Measurements from ENCODE around the gene SLX4IP.
"Not testable (repeated sequence)": the region's sequence is repeated elsewhere in the genome, so short reads cannot be mapped to it uniquely, and the experiment has no call there.

Gene SLX4IP

DNA sequence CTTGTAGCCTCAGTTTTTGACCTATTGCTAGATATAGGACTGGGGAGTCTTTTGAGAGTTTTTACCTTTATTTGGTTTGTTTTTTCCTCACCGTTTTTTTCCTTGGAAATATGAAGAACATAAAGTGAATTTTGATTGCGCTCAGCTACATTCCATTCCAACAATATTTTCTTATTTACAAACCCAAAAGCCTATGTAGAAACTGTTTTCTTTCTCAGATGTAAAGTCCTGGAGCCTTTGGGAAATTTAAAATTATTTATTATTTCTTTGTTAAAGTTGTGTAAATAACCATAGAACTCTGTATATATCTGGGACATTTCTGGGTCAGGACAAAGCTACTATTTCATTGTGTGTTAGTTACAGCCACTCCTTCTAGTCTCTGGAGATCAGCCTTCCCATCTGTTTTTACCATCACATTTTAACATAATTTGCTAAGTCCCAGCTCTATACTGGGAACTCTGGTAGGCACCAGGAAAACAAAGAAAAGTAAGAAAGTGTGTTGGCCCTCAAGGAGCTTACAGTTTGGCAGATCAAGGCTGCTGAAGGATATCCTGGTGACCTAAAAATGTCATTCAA, 169.8 kb downstream of the SLX4IP start:
- no peaks in the 10 kb centered on the region for H3K4me1 Mint-ChIP-seq
- no peak for DNase-seq
- H3K27me3 Mint-ChIP-seq: no peaks in the 10 kb centered on the region
- H3K36me3 Mint-ChIP-seq: peaks cover 14% of the 10 kb centered on the region
- H3K27ac Mint-ChIP-seq: no peak overlapping the region
- H3K9me3 Mint-ChIP-seq: no peaks in the 10 kb centered on the region
- CTCF ChIA-PET: interaction anchor here (0.6 kb wide), 1 partner anchor 12 kb away, joined by 3 read pairs; no protein-coding TSS in a partner anchor
- no peak overlapping the region for H3K4me3 Mint-ChIP-seq

DNA sequence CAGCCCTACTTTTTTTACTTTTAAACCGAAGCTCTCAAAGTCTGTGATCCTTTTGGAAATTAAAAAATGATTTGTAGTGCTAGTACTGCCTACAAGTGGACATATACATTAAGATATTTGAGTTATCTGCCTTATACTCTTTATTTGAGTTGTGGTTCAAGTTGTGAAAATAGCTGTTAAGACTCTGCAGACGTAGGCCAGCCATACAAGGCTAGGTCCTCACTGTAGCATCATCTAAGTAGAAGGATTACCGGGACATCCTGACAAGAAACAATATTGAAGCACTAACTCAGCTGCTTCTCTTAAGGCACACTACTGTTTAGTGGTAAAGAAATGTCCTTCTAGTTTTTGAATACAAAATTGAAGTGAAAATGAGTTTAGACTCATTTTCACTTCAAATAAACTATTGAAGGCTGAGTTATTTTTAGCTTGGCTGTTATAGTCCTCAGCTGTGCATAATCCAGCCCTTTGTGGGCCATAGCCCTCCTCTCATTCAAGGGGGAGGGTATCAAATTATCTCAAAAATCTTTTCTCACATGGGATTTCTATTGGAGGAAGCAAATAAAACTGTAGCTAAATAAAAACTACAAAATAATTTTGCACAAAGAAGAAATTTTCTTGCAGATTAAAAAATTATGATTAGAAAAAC, 170.6 kb downstream of the SLX4IP start:
- Mint-ChIP-seq H3K27me3 (no peaks in the 10 kb centered on the region), H3K4me1 (no peaks in the 10 kb centered on the region), H3K9me3 (no peaks in the 10 kb centered on the region), H3K27ac (no peak overlapping the region), H3K36me3 (peaks cover 14% of the 10 kb centered on the region), H3K4me3 (no peak overlapping the region)
- CTCF ChIA-PET: interaction anchor here (0.6 kb wide), 1 partner anchor 13 kb away, joined by 3 read pairs; no protein-coding TSS in a partner anchor
- no peak for DNase-seq

DNA sequence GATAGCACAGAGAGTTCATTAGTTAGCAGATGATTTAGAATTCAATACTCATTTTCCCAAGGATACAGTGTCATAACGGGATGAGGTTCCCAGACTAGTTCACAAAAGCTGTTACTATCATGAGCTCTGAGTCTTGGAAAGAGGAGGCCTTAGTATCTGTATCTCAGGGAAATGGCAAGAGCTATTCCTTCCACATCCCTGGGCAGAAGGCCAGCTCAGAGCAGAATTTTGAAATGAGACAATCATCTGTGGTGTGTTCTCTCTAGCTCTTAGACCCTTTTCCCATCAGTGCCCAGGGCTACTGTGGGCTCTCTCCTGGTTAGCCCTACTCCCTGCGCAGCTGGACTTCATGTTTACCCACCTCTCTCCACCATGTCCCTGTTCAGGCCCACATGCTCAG, 174.2 kb downstream of the SLX4IP start:
- Mint-ChIP-seq H3K4me1 (no peaks in the 10 kb centered on the region), H3K27ac (no peak overlapping the region), H3K36me3 (peaks cover 9% of the 10 kb centered on the region), H3K9me3 (no peaks in the 10 kb centered on the region), H3K4me3 (no peak overlapping the region), H3K27me3 (no peaks in the 10 kb centered on the region)
- CTCF ChIA-PET: no interaction called here
- DNase-seq: no peak

DNA sequence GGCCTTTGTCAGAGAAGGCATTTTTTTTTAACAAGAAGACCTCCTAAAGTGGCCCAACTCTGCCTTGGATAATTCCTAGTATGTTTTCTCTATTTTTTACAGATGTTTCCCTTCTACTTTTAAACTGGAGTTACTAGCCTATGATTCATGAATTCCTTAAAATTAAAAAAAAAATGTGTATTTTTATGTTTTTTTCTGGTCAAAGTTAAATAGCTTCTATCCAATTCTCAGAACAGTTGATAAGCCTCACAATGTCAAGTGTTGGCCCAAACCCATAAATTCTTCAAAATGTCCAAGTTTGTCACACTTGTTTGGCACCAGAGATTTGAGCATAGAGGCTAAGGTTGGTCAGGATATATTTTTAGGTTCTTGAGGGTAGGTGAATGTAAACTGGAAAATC, 174.7 kb downstream of the SLX4IP start:
- no peaks in the 10 kb centered on the region for H3K9me3 Mint-ChIP-seq
- CTCF ChIA-PET: no interaction called here
- no peak overlapping the region for H3K4me3 Mint-ChIP-seq
- H3K27me3 Mint-ChIP-seq: no peaks in the 10 kb centered on the region
- H3K27ac Mint-ChIP-seq: no peak overlapping the region
- H3K4me1 Mint-ChIP-seq: no peaks in the 10 kb centered on the region
- peaks cover 11% of the 10 kb centered on the region for H3K36me3 Mint-ChIP-seq
- DNase-seq: no peak

DNA sequence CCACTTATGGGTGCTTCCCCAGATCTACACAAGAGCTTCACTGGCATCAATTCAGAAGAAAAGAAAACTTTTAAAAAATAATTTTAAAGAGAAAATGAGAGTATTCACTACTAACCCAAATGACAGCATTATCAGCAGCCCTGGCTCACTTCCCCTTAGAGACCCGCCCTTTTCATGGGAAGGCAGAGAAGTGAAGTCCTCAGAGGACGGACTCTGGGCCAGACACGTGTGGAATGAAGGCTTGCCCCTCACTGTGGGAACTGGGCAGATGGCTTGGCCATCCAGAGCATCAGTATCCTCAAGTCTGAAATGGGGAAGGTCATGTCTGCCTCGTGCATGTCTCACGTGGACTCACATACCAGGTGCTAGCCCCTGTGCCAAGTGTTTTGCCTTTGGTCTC, 175.1 kb downstream of the SLX4IP start:
- CTCF ChIA-PET: no interaction called here

DNA sequence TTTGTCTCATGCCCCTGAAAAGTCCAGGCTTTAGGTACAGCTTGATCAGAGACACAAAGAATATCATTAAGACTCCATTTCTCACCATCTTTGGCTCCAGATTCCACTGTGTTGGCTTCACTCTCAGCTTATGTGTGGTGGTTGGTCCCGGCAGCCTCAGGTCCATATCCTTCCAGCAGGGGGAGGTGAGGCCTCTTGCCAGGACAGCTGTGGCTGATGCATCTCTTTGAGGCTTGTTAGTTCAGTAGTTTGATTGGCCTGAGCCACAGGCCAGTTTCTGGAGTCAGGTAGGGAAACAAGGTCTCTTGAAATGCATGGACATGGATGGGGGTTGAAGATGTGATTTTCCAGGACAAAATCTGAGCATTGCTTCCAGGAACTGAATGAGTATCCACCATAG, 176.3 kb downstream of the SLX4IP start:
- Mint-ChIP-seq H3K27ac (no peak overlapping the region), H3K27me3 (no peaks in the 10 kb centered on the region), H3K36me3 (peaks cover 11% of the 10 kb centered on the region), H3K4me1 (no peaks in the 10 kb centered on the region), H3K4me3 (no peak overlapping the region), H3K9me3 (no peaks in the 10 kb centered on the region)
- DNase-seq: no peak
- CTCF ChIA-PET: no interaction called here

More for the DNA sequence above, 175.1 kb downstream of the SLX4IP start:
- Mint-ChIP-seq H3K9me3 (no peaks in the 10 kb centered on the region), H3K36me3 (peaks cover 11% of the 10 kb centered on the region), H3K4me3 (no peak overlapping the region), H3K27ac (no peak overlapping the region), H3K27me3 (no peaks in the 10 kb centered on the region), H3K4me1 (no peaks in the 10 kb centered on the region)
- no peak for DNase-seq

DNA sequence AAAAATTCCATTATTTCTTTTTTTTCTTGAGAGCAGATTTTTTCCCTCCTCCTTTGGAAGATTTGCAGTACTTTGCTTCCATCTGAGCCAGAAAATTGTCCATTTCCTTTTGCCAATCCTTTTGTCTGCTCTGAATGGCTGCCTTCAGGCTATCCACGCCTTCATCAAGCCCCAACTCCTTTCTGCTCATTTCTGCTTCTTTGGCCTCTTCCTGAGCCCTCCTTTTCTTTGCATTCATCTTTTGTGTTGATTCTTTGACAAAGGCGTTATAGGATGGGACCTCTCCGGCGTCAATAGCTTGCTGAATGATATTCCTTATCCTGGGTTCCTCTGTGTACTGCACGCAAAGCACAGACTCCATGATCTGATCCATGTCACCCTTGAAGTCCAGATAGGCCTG, 178.3 kb downstream of the SLX4IP start:
- H3K27me3 Mint-ChIP-seq, CTCF ChIA-PET: not testable (repeated sequence)
- H3K36me3 Mint-ChIP-seq: peaks cover 11% of the 10 kb centered on the region

DNA sequence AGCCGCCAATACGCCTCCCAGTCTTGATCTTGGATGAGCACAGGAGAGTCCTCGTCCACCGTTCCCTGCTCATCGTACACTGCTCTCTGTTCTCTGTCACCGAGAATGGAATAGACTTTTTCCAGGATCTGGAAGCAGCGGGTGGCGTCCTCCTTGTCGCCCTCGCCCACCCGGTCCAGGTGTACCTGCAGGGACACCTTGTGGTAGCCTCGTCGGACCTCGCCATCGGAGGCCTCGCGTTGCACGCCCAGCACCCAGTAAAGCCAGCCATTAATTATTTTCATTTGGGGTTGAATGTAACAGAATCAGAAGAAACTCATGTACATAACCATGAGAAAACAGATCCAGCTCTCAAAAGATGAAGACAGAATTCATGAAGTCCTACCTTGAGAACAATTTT, 178.8 kb downstream of the SLX4IP start:
- Mint-ChIP-seq H3K9me3 (no peaks in the 10 kb centered on the region), H3K27me3 (no peaks in the 10 kb centered on the region), H3K4me1 (no peaks in the 10 kb centered on the region), H3K36me3 (peaks cover 11% of the 10 kb centered on the region), H3K4me3 (no peak overlapping the region), H3K27ac (no peak overlapping the region)
- CTCF ChIA-PET: no interaction called here
- DNase-seq: no peak

More for the DNA sequence above, 178.3 kb downstream of the SLX4IP start:
- DNase-seq, H3K4me1 Mint-ChIP-seq, H3K27ac Mint-ChIP-seq, H3K4me3 Mint-ChIP-seq, H3K9me3 Mint-ChIP-seq: not testable (repeated sequence)

DNA sequence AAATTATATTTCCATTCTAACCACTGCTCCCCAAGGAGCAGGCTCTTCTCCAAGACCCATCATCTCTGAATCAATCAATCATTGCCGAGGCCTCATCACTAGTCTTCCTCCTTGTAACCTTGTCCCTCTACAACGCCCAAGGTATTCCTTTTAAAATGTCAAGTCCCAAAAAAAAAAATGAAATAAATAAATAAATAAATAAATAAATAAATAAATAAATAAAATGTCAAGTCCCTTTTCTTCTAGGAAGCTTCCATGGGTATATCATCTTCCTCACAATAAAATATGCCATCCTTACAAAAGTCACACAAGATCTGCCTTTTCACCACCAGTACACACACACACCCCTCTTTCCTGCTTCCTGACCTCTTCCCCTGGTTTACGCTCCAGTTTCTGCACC, 181.1 kb downstream of the SLX4IP start:
- H3K27me3 Mint-ChIP-seq: no peaks in the 10 kb centered on the region
- no peaks in the 10 kb centered on the region for H3K9me3 Mint-ChIP-seq
- no peak overlapping the region for H3K27ac Mint-ChIP-seq
- no peak overlapping the region for H3K4me3 Mint-ChIP-seq
- H3K36me3 Mint-ChIP-seq: peaks cover 11% of the 10 kb centered on the region
- DNase-seq: no peak
- CTCF ChIA-PET: no interaction called here
- H3K4me1 Mint-ChIP-seq: no peaks in the 10 kb centered on the region

DNA sequence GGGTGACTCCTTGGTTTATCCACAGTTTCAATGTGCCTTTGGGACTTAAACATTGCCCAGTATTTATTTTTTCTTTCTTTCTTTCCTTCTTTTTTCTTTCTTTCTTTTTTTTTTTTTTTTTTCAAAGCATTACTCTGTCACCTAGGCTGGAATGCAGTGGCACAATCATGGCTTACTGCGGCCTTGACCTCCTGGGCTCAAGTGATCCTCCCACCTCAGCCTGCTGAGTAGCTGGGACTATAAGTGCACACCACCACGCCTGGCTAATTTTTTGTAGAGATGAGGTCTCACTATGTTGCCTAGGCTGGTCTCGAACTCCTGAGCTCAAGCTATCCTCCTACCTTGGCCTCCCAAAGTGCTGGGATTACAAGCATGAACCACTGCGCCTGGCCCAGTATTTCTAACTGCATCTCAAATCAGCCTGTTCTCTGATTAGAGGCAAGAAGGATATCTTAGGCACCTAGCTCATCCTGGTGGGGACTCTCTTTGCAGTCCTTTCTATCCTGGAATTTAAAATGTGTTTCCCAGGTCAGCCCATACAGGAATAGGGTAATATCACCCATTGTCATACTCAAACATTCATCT, 182.5 kb downstream of the SLX4IP start:
- CTCF ChIA-PET, H3K4me1 Mint-ChIP-seq, DNase-seq, H3K4me3 Mint-ChIP-seq, H3K27me3 Mint-ChIP-seq, H3K9me3 Mint-ChIP-seq, H3K27ac Mint-ChIP-seq: not testable (repeated sequence)
- peaks cover 14% of the 10 kb centered on the region for H3K36me3 Mint-ChIP-seq

DNA sequence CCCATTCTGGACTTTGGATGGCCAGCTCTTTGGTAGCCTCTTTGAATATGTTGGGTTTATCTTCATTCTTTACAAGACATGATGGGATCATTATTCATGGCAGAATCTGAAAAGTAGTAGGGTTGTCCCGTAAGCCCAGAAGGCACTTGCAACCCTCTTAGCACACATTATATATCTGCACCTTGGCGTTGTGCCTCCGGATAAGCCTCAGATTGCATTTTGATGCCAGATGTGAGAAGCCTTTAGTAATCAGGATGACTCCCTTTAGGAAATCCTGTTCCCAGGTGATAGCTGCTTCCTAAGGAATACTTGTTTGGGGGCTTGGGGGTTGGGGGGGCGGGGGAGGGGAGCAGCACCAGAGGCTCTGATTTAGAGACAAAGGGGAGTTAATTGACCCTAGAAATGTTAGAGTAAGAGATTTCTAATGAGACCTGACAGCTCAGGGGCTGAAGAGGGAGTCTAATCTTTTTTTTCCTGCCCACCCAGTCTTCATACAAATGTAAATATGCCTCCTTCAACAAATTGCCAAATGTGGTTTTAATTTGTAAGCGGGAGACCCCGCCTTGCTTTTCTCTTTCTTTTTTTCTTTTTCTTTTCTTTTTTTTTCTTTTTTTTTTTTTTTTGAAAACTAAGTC, 183.6 kb downstream of the SLX4IP start:
- Mint-ChIP-seq H3K27ac (no peak overlapping the region), H3K36me3 (peaks cover 9% of the 10 kb centered on the region), H3K27me3 (no peaks in the 10 kb centered on the region), H3K4me3 (no peak overlapping the region), H3K9me3 (no peaks in the 10 kb centered on the region), H3K4me1 (no peaks in the 10 kb centered on the region)
- CTCF ChIA-PET: no interaction called here
- no peak for DNase-seq

DNA sequence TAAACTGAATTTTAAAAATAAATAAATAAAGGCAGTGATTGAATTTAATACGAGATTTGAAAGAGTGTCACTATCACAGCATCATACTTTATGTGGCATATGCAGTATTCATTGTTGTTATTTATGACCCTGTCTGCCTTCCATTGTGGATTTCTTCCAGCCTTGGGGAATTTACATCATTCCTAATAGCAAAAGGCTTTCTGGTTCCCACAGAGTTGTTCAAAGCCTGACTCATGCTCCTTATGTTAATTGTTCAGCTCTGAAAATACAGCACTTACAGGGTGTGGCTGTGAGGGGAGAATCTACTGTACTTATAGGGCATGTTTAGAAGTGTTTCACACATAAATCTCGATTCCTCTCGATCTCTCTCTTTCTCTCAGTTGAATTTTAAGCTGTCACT, 184.3 kb downstream of the SLX4IP start:
- Mint-ChIP-seq H3K27ac (no peak overlapping the region), H3K9me3 (peaks cover 1% of the 10 kb centered on the region), H3K4me3 (no peak overlapping the region), H3K36me3 (peaks cover 6% of the 10 kb centered on the region), H3K27me3 (no peaks in the 10 kb centered on the region), H3K4me1 (no peaks in the 10 kb centered on the region)
- no peak for DNase-seq
- CTCF ChIA-PET: no interaction called here

DNA sequence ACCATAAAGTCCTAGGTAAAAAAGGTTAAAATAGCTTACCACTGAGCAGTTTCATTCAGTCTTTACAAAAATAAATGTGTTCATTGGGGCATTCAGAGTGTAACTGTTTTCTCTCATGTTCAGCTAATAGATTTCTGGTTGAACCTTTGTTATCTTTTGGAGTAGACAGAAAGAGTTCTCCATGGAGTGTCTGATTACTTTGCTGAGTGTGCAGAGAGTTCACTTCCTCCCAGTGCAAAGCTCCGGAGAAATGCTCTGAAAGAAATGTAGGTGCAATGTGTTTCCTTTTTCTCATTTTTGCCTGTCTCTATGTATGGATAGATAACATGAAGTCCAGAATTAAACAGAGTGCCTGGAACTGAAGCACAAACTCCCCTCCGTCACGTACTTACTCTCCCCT, 186.0 kb downstream of the SLX4IP start:
- Mint-ChIP-seq H3K4me3 (no peak overlapping the region), H3K27ac (no peak overlapping the region), H3K36me3 (peaks cover 3% of the 10 kb centered on the region), H3K4me1 (no peaks in the 10 kb centered on the region), H3K27me3 (no peaks in the 10 kb centered on the region), H3K9me3 (peaks cover 1% of the 10 kb centered on the region)
- DNase-seq: no peak
- CTCF ChIA-PET: no interaction called here

DNA sequence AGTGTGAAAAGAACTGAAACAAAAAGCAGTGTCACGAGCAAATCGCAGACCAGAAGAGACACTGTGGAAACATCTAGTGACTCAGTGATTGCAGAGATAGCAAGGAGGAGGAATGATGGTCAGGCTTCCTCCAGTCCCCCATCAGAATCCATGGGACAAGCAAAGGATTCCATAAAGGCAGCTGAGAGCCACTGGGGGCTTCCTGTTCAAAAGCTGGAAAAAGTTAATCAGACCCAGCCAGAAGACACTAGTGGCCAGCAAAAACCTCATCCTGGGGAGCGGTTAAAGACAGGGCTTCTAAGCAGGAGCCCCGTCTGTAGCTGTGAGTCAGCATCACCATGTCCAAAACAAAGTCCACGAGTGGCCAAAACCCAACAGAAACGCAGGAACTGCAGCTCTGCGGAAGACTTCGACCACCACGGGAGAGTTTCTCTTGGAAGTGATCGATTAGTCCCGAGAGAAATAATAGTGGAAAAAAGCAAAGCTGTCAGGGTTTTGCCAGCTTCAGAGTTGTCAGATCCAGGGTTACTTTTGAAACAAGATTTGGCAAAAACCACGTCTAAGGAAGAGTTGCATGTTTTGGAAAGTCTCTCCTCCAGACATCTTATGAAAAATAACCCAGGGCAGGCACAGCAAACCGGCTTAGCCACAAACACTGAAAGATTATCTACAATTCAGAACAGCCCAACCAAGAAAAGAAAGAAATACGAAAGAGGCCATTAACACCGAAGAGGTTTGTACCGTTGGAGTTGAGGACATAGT, 187.7 kb downstream of the SLX4IP start:
- Mint-ChIP-seq H3K9me3 (peaks cover 1% of the 10 kb centered on the region), H3K27me3 (no peaks in the 10 kb centered on the region), H3K4me3 (no peak overlapping the region), H3K27ac (no peak overlapping the region), H3K4me1 (no peaks in the 10 kb centered on the region), H3K36me3 (peaks cover 3% of the 10 kb centered on the region)
- no peak for DNase-seq
- CTCF ChIA-PET: no interaction called here

Data from activated naive CD4-positive, alpha-beta T cell treated with anti-CD3 and anti-CD28 coated beads, Interleukin-2, amount 10 ng/mL, durations not matched to agents 7 days and 5 days (primary cell).